Measurements from ENCODE around the gene WIPF3. TPM values are rescaled to one million over a fixed set of nuclear protein-coding genes. Genes with fewer than 3 reads are reported as not detected.

WIPF3 gene
- total RNA-seq, 1 experiment from 2014 or later, result 11.6 TPM

- Histone ChIP-seq H3K4me1 (ENCODE audit: insufficient read depth, low read length) (no peaks in the 10 kb centered on the region), H3K4me2 (ENCODE audit: insufficient read depth, insufficient read length, low read length) (no peak overlapping the region), H2BK12ac (ENCODE audit: insufficient read length, low read depth, low read length) (no peak overlapping the region), H2BK15ac (ENCODE audit: low read depth, low read length) (no peak overlapping the region), H3K79me1 (ENCODE audit: insufficient read depth, low read depth, low read length, poor library complexity, severe bottlenecking) (no peaks in the 10 kb centered on the region), H4K91ac (ENCODE audit: insufficient read length, low read depth, low read length) (no peak overlapping the region), H2BK120ac (ENCODE audit: low read depth, low read length, poor library complexity, severe bottlenecking) (no peak overlapping the region), H3K9me3 (ENCODE audit: control insufficient read depth, low read depth, low read length) (no peaks in the 10 kb centered on the region), H3K14ac (ENCODE audit: insufficient read depth, low read length) (no peak overlapping the region), H4K8ac (replicated peaks; ENCODE audit: insufficient read length, low read depth, low read length) (no peak overlapping the region), H3K27me3 (ENCODE audit: insufficient read depth, low read length) (no peaks in the 10 kb centered on the region), H3K4ac (ENCODE audit: low read depth, low read length) (no peak overlapping the region), H4K5ac (ENCODE audit: insufficient read length, low read depth, low read length) (no peak overlapping the region), H2BK20ac (ENCODE audit: low read depth, low read length, poor library complexity, severe bottlenecking) (no peak overlapping the region), H2AFZ (ENCODE audit: low read length) (no peak overlapping the region), H3K56ac (ENCODE audit: insufficient read length, low read depth, low read length) (no peak overlapping the region), H3K79me2 (ENCODE audit: insufficient read depth, low read length) (no peaks in the 10 kb centered on the region), H3K27ac (ENCODE audit: insufficient read length, low read depth, low read length) (no peak overlapping the region), H3K9ac (ENCODE audit: extremely low read depth, insufficient read length, low read length) (no peak overlapping the region), H3T11ph (ENCODE audit: low read length) (no peak overlapping the region), H4K20me1 (ENCODE audit: control insufficient read depth, insufficient read depth, insufficient read length) (no peaks in the 10 kb centered on the region), H2AK5ac (ENCODE audit: insufficient read length, low read length) (no peak overlapping the region), H3K18ac (ENCODE audit: insufficient read length, low read depth, low read length) (no peak overlapping the region), H3K23ac (ENCODE audit: insufficient read length, low read depth, low read length) (no peak overlapping the region), H3K23me2 (ENCODE audit: insufficient read length, low read depth, low read length, poor library complexity, severe bottlenecking) (peaks cover 5% of the 10 kb centered on the region), H2BK5ac (ENCODE audit: insufficient read length, low read length) (no peak overlapping the region)
- Mint-ChIP-seq H3K4me3 (no peak overlapping the region), H3K9me3 (no peaks in the 10 kb centered on the region), H3K27me3 (ENCODE audit: low read depth) (peaks cover 31% of the 10 kb centered on the region), H3K36me3 (ENCODE audit: insufficient read depth in 1 of 3, low read depth in 3 of 3) (no peaks in the 10 kb centered on the region), H3K27ac (no peak overlapping the region), H3K4me1 (peaks cover 7 to 16% of the 10 kb centered on the region in 2 experiments)
- no CpG with 5 or more reads among the region's 5 CpGs for WGBS (ENCODE audit: extremely low coverage, insufficient read length, low lambda C conversion rate)
- TF ChIP-seq CTCF (conservative IDR thresholded peaks at IDR 0.05), result no peak
- no peak for DNase-seq
These were observed 4.6 kb downstream of the WIPF3 start for GRCh38 chr7:29810813-29811482.

All from H9 (cell line).